ENCODE data around the gene CPLANE1. TPM values are rescaled to one million over a fixed set of nuclear protein-coding genes. Genes with fewer than 3 reads are reported as not detected.

The CPLANE1 gene
- total and polyA plus RNA-seq, 2 of the 4 experiments (the other 2 are of a cell fraction): 4.4 to 17.9 TPM

GRCh38 chr5:37197340-37198050, 51.7 kb downstream of the CPLANE1 start (continued):
- no peak for TF ChIP-seq CHD1 (IDR thresholded peaks at IDR 0.05; ENCODE audit: low read depth, low read length)

- DNase-seq (no peak), ATAC-seq (ENCODE audit: low read depth) (no peak)
- H3K9me3 ChIP-seq (ENCODE audit: control insufficient read depth, insufficient read depth, low read length): no peaks in the 10 kb centered on the region
- H3K4me3 ChIP-seq (ENCODE audit: insufficient read depth, low read depth, low read length): no peak overlapping the region
- dilution Hi-C loops (cut with HindIII; ENCODE audit: low sequenced_read_pairs, unreplicated experiment) (no loop called here), in situ Hi-C loops (cut with MboI; ENCODE audit: low sequenced_read_pairs) (no loop called here), intact Hi-C loops (cut with micrococcal nuclease) (no loop called here)
- H3K18ac ChIP-seq (ENCODE audit: low read depth, low read length): no peak overlapping the region
- no peak overlapping the region for H3K27ac ChIP-seq (ENCODE audit: insufficient read depth, low read length)
- no peak overlapping the region for H4K91ac ChIP-seq (ENCODE audit: insufficient read depth, low read depth, low read length)
- no peak overlapping the region for H2BK15ac ChIP-seq (ENCODE audit: low read depth, low read length)
- BruUV-seq (replicated peaks): no TSS peak
- H3K9ac ChIP-seq (ENCODE audit: low read depth, low read length): no peak overlapping the region
- no peak overlapping the region for H3K4me2 ChIP-seq (ENCODE audit: low read depth, low read length)
- H2AK9ac ChIP-seq (replicated peaks; ENCODE audit: low read depth, low read length, poor library complexity): no peak overlapping the region
- H3K27me3 ChIP-seq (ENCODE audit: control insufficient read depth, insufficient read depth, low read length): no peaks in the 10 kb centered on the region
- H4K8ac ChIP-seq (ENCODE audit: low read depth in 2 of 2, low read length in 2 of 2): no peak overlapping the region
- H2BK120ac ChIP-seq (ENCODE audit: low read depth, low read length): no peak overlapping the region
- no peak overlapping the region for H3K14ac ChIP-seq (replicated peaks; ENCODE audit: low read depth, low read length)
- no peak overlapping the region for H2AK5ac ChIP-seq (ENCODE audit: low read depth, low read length)
- H3K36me3 ChIP-seq (ENCODE audit: control insufficient read depth, insufficient read depth, low read length): peaks cover 18% of the 10 kb centered on the region
- H2BK5ac ChIP-seq (ENCODE audit: low read depth, low read length, poor library complexity, severe bottlenecking): no peak overlapping the region
- no peaks in the 10 kb centered on the region; the same call in 1 of the 2 replicates for H3K4me1 ChIP-seq (ENCODE audit: control insufficient read depth, insufficient read depth, low read length)
- no peaks in the 10 kb centered on the region for H4K20me1 ChIP-seq (ENCODE audit: insufficient read depth, low read length)
- no peak overlapping the region for H2BK20ac ChIP-seq (ENCODE audit: low read depth, low read length)
- no peak overlapping the region for H3K4ac ChIP-seq (ENCODE audit: low read depth, low read length)
- no peak overlapping the region for H2AFZ ChIP-seq (replicated peaks; ENCODE audit: low read length, poor library complexity)
- H4K5ac ChIP-seq (ENCODE audit: low read depth, low read length): no peak overlapping the region
- no CpG with 5 or more reads among the region's 2 CpGs for WGBS, 2 experiments (ENCODE audit: extremely low coverage in 2 of 2, insufficient read length in 1 of 2)
- no peak overlapping the region for H3K23ac ChIP-seq (ENCODE audit: low read depth, low read length)
- POLR2A ChIA-PET (ENCODE audit: unreplicated experiment): no interaction called here
- no peak for TF ChIP-seq POLR2A (IDR thresholded peaks at IDR 0.05; ENCODE audit: low read depth, low read length)
- H3K79me1 ChIP-seq (ENCODE audit: low read depth in 1 of 2, low read length in 2 of 2): no peaks in the 10 kb centered on the region
- CTCF ChIA-PET: no interaction called here
- no peak overlapping the region for H3K56ac ChIP-seq (ENCODE audit: extremely low read depth, insufficient read depth, low read length)
- no peaks in the 10 kb centered on the region for H3K9me1 ChIP-seq (ENCODE audit: insufficient read depth, low read length)
Observed at GRCh38 chr5:37190592-37190991, 58.6 kb downstream of the CPLANE1 start.
